Left kidney (tissue), 8 donors: ENCODE measurements around the gene ALG1. TPM values are rescaled to one million over a fixed set of nuclear protein-coding genes. Genes with fewer than 3 reads are reported as not detected.

Source experiments
- DNase-seq: peaks from one replicate; pipeline ENCODE4 v3.0.0-alpha.2; 2013
- long read RNA-seq, 8 donors: transcript quantifications; one replicate each; lab custom pipeline, GENCODE V29; 2026
- polyA plus RNA-seq: library from polyadenylated mRNA; unstranded; fragments of 120-200 nt; gene quantifications from one replicate; pipeline ENCODE4 v1.2.1, GENCODE V29; 2013; ENCODE audit not compliant: insufficient read length

The ALG1 gene
- 23.5 TPM for polyA plus RNA-seq
- long read RNA-seq, donor 1, transcript ALG1-201 (13 exons, 2,132 nt): major isoform, 9 of 9 reads
- long read RNA-seq, donor 1, partial matches to known transcripts: 0 of 9 reads
- long read RNA-seq, donor 1, other reads (novel, unspliced or antisense): 0 of 9 reads
- long read RNA-seq, donor 2, transcript ALG1-201 (13 exons, 2,132 nt): major isoform, 11 of 12 reads
- long read RNA-seq, donor 2, partial matches to known transcripts: 0 of 12 reads
- long read RNA-seq, donor 2, other reads (novel, unspliced or antisense): 0 of 12 reads
- long read RNA-seq, donor 3, transcript ALG1-201 (13 exons, 2,132 nt): major isoform, 7 of 7 reads
- long read RNA-seq, donor 3, partial matches to known transcripts: 0 of 7 reads
- long read RNA-seq, donor 3, other reads (novel, unspliced or antisense): 0 of 7 reads
- long read RNA-seq, donor 4: 0 reads
- long read RNA-seq, donor 5, transcript ALG1-201 (13 exons, 2,132 nt): major isoform, 11 of 11 reads
- long read RNA-seq, donor 5, partial matches to known transcripts: 0 of 11 reads
- long read RNA-seq, donor 5, other reads (novel, unspliced or antisense): 0 of 11 reads
- long read RNA-seq, donor 6, partial matches to known transcripts: 0 of 5 reads
- long read RNA-seq, donor 6, other reads (novel, unspliced or antisense): 0 of 5 reads
- long read RNA-seq, donor 7, transcript ALG1-201 (13 exons, 2,132 nt): major isoform, 13 of 13 reads
- long read RNA-seq, donor 7, partial matches to known transcripts: 0 of 13 reads
- long read RNA-seq, donor 7, other reads (novel, unspliced or antisense): 0 of 13 reads
- long read RNA-seq, donor 8, partial matches to known transcripts: 0 of 3 reads
- long read RNA-seq, donor 8, other reads (novel, unspliced or antisense): 0 of 3 reads

- DNase-seq: peak; percentile 85
These were observed at the start of gene ALG1 for GRCh38 chr16:5071681-5072333. Gene ALG1 (plus strand): TSS chr16:5071843. CDS start chr16:5071850, 7 bp downstream.

GRCh38 chr16:5022521-5022920, 49.1 kb upstream of the ALG1 start:
- DNase-seq: no peak

- no peak for DNase-seq
These were observed 47.0 kb upstream of the ALG1 start for GRCh38 chr16:5024632-5025031.

- DNase-seq: no peak
These were observed 46.4 kb upstream of the ALG1 start for GRCh38 chr16:5025171-5025632.

GRCh38 chr16:5026664-5027063, 45.0 kb upstream of the ALG1 start:
- no peak for DNase-seq

GRCh38 chr16:5027086-5027485, 44.6 kb upstream of the ALG1 start:
- no peak for DNase-seq

GRCh38 chr16:5027575-5028235, 43.9 kb upstream of the ALG1 start:
- no peak for DNase-seq

GRCh38 chr16:5028950-5029475, 42.6 kb upstream of the ALG1 start:
- no peak for DNase-seq

GRCh38 chr16:5030251-5030870, 41.3 kb upstream of the ALG1 start:
- DNase-seq: no peak

- no peak for DNase-seq
These were observed 40.0 kb upstream of the ALG1 start for GRCh38 chr16:5031601-5032000.

GRCh38 chr16:5032748-5033167, 38.9 kb upstream of the ALG1 start:
- no peak for DNase-seq

GRCh38 chr16:5033256-5034166, 38.1 kb upstream of the ALG1 start, which contains the start of gene NAGPA:
Gene NAGPA (minus strand): TSS chr16:5033935. CDS start chr16:5033914, 21 bp downstream.
- peak; percentile 83 for DNase-seq

GRCh38 chr16:5034167-5034523, 37.5 kb upstream of the ALG1 start:
- no peak for DNase-seq

GRCh38 chr16:5035909-5036227, 35.8 kb upstream of the ALG1 start:
- DNase-seq: no peak

GRCh38 chr16:5036228-5037156, 35.2 kb upstream of the ALG1 start:
- DNase-seq: no peak

GRCh38 chr16:5040451-5040850, 31.2 kb upstream of the ALG1 start:
- DNase-seq: no peak

GRCh38 chr16:5041600-5042133, 30.0 kb upstream of the ALG1 start:
- DNase-seq: no peak

- DNase-seq: no peak
These were observed 29.0 kb upstream of the ALG1 start for GRCh38 chr16:5042574-5043171.
